ENCODE results near the gene CDKN2B.

DNA sequence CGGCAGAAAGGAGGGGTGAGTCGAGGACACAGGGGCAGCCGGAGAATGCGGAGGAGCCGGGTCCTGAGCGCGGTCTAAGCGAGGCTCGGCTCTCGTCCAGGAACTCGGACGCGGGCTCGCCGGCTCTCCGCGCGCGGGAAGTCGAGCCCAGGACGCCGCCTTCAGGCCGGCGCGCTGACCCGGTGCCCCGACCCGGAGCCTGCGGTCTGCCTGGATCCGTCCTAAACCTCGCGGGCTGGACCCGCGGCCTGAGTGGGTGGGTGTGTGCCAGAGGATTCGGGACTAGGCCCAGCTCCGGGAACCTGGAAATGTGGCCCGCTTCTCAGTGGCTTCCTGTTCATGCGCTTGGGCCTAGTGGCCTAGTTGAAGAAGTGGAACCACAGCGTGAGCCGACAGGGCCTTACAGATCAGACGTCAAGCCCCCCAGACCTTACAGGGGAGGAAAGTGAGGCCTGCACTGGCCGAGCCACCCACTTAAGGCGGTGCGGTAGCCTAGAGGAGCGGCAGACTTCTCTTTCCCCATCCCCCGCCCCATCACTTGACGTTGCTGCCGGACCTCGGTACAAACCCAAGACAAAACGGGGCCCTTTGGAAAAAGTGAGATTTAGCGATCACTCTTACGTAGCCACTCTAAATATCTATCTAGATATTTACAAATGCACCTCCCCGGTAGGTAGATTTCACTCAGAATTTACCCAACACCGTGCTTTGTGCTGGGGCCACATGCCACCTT lies 13.3 kb downstream of the CDKN2B start:
- TF ChIP-seq POLR2A (IDR thresholded peaks at IDR 0.05; ENCODE audit: extremely low read depth, insufficient read length) (no peak), CTCF (IDR thresholded peaks at IDR 0.05; ENCODE audit: low read depth, low read length) (no peak), MAX (IDR thresholded peaks at IDR 0.05; ENCODE audit: low read depth, low read length) (no peak), MYC (IDR thresholded peaks at IDR 0.05; ENCODE audit: low read depth, low read length) (no peak)
